SIG-M5 (cell line): ENCODE results near the gene GAP43.

Source experiments
- DNase-seq: peaks from one replicate; lab custom pipeline; 2025; lab: John Stamatoyannopoulos, UW

GAP43 gene

DNA sequence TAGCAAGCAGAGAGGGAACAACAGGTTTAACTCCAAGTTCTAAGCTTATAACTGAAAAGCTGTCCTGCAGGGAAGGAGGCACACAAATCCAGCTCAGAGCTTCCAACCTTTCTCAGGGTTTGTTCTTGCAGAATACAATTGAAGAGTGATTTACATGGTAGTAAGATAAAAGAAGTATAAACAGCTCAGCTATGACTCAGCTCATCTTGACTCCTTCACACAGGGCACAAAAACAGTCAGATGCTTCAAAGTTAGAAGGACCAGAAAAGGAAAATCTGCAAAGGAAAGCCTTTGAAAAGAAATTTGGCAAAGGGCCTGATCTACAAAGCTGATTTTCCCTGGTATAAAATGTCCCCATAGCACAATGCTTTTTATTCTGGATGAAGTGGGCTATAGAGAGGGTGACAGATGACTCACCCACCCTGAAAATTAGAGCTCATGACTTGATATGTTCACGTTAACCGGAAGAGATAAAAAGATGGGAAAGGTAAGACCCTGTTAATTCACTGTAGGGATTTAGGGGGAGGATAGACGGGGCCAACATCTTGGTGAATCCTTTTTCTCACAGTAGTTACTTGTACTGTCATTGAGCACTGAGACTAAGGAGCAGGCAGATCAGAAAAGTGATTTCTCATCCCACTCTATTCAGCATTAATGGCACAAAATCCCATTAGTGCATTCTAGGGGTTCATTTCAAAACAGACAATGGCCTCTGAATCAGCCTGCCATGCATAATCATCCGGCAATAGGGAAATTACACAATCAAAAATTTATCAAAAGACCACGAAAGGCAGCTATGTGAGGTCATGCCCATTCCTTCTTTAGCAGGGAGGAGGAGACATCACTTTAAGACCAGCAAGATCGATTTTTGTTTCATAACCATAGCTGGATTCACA lies 143.5 kb downstream of the GAP43 start:
- DNase-seq: no peak

DNA sequence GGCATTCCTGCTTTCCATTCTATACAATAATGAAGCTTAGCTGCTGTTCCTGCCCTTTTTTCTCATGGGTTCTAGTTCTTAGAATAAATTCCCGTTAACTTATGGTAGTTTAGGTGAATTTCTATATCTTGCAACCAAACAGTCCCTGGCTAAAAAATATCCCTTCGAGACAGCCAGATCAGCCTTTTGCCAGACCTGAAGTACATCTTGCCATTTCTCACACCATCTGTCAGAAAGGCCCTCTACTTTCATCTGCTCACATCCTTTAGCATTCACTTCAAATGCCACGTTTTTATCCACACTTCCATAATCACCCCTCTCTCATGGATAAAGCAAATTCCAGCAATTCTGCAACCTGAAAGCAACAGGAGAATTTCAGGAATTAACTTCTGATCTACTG lies 145.4 kb downstream of the GAP43 start:
- no peak for DNase-seq
